Measurements from ENCODE around the gene WDR4. TPM values are rescaled to one million over a fixed set of nuclear protein-coding genes. Genes with fewer than 3 reads are reported as not detected.

WDR4 gene
- total and polyA plus RNA-seq, 9 of the 15 experiments (the other 6 are each of a cell fraction or from before 2014, with no cell fraction given): 5.4 to 95.4 (median 32.1) TPM

GRCh38 chr21:42923553-42924432, 44.5 kb upstream of the WDR4 start (continued):
- TF ChIP-seq ZNF785 (CRISPR knock-in tag; IDR thresholded peaks at IDR 0.05) (no peak), FOXA3 (CRISPR knock-in tag; conservative IDR thresholded peaks at IDR 0.05 in 1 of 2, IDR thresholded peaks at IDR 0.05 in 1 of 2) (no peak), TOE1 (IDR thresholded peaks at IDR 0.05; ENCODE audit: borderline replicate concordance) (peak; percentile 89), TOE1 (CRISPR knock-in tag; IDR thresholded peaks at IDR 0.05; ENCODE audit: borderline replicate concordance, low read depth) (no peak), CBX1 (IDR thresholded peaks at IDR 0.05; ENCODE audit: low read depth) (no peak), THRA (IDR thresholded peaks at IDR 0.05) (no peak), TFAM (CRISPR knock-in tag; conservative IDR thresholded peaks at IDR 0.05) (no peak), ASH1L (IDR thresholded peaks at IDR 0.05; ENCODE audit: borderline replicate concordance, low read depth, partially characterized antibody) (peak; percentile 84), XRCC3 (IDR thresholded peaks at IDR 0.05) (no peak), ERF (CRISPR knock-in tag; IDR thresholded peaks at IDR 0.05) (no peak), ARID1B (IDR thresholded peaks at IDR 0.05) (peak; percentile 88), PREB (CRISPR knock-in tag; IDR thresholded peaks at IDR 0.05) (no peak), NR1H2 (CRISPR knock-in tag; IDR thresholded peaks at IDR 0.05) (no peak), ZC3H8 (IDR thresholded peaks at IDR 0.05) (peak; percentile 76; the same call in 1 of the 2 replicates)
- TF ChIP-seq, protein P1, sequence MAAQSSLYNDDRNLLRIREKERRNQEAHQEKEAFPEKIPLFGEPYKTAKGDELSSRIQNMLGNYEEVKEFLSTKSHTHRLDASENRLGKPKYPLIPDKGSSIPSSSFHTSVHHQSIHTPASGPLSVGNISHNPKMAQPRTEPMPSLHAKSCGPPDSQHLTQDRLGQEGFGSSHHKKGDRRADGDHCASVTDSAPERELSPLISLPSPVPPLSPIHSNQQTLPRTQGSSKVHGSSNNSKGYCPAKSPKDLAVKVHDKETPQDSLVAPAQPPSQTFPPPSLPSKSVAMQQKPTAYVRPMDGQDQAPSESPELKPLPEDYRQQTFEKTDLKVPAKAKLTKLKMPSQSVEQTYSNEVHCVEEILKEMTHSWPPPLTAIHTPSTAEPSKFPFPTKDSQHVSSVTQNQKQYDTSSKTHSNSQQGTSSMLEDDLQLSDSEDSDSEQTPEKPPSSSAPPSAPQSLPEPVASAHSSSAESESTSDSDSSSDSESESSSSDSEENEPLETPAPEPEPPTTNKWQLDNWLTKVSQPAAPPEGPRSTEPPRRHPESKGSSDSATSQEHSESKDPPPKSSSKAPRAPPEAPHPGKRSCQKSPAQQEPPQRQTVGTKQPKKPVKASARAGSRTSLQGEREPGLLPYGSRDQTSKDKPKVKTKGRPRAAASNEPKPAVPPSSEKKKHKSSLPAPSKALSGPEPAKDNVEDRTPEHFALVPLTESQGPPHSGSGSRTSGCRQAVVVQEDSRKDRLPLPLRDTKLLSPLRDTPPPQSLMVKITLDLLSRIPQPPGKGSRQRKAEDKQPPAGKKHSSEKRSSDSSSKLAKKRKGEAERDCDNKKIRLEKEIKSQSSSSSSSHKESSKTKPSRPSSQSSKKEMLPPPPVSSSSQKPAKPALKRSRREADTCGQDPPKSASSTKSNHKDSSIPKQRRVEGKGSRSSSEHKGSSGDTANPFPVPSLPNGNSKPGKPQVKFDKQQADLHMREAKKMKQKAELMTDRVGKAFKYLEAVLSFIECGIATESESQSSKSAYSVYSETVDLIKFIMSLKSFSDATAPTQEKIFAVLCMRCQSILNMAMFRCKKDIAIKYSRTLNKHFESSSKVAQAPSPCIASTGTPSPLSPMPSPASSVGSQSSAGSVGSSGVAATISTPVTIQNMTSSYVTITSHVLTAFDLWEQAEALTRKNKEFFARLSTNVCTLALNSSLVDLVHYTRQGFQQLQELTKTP (IDR thresholded peaks at IDR 0.05; ENCODE audit: low read depth in 1 of 2, partially characterized antibody in 2 of 2): peak; percentile 82 to 94
- TF ChIP-seq, protein P2, sequence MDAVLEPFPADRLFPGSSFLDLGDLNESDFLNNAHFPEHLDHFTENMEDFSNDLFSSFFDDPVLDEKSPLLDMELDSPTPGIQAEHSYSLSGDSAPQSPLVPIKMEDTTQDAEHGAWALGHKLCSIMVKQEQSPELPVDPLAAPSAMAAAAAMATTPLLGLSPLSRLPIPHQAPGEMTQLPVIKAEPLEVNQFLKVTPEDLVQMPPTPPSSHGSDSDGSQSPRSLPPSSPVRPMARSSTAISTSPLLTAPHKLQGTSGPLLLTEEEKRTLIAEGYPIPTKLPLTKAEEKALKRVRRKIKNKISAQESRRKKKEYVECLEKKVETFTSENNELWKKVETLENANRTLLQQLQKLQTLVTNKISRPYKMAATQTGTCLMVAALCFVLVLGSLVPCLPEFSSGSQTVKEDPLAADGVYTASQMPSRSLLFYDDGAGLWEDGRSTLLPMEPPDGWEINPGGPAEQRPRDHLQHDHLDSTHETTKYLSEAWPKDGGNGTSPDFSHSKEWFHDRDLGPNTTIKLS (IDR thresholded peaks at IDR 0.05; ENCODE audit: borderline replicate concordance, low read depth): no peak
- TF ChIP-seq, protein P3, sequence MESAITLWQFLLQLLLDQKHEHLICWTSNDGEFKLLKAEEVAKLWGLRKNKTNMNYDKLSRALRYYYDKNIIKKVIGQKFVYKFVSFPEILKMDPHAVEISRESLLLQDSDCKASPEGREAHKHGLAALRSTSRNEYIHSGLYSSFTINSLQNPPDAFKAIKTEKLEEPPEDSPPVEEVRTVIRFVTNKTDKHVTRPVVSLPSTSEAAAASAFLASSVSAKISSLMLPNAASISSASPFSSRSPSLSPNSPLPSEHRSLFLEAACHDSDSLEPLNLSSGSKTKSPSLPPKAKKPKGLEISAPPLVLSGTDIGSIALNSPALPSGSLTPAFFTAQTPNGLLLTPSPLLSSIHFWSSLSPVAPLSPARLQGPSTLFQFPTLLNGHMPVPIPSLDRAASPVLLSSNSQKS (CRISPR knock-in tag; IDR thresholded peaks at IDR 0.05): no peak
